Aortic smooth muscle cell (primary cell): ENCODE results near the gene SLIT2. TPM values are rescaled to one million over a fixed set of nuclear protein-coding genes. Genes with fewer than 3 reads are reported as not detected.

Source experiments
- total RNA-seq: library from RNA; depleted of rRNA; stranded (reverse); fragments of >200 nt; gene quantifications from 2 replicates; pipeline ENCODE4 v1.2.3, GENCODE V29; 2014

The SLIT2 gene, protein sequence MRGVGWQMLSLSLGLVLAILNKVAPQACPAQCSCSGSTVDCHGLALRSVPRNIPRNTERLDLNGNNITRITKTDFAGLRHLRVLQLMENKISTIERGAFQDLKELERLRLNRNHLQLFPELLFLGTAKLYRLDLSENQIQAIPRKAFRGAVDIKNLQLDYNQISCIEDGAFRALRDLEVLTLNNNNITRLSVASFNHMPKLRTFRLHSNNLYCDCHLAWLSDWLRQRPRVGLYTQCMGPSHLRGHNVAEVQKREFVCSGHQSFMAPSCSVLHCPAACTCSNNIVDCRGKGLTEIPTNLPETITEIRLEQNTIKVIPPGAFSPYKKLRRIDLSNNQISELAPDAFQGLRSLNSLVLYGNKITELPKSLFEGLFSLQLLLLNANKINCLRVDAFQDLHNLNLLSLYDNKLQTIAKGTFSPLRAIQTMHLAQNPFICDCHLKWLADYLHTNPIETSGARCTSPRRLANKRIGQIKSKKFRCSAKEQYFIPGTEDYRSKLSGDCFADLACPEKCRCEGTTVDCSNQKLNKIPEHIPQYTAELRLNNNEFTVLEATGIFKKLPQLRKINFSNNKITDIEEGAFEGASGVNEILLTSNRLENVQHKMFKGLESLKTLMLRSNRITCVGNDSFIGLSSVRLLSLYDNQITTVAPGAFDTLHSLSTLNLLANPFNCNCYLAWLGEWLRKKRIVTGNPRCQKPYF (N-terminal part only)
- total RNA-seq = 17.0 and 17.3 TPM in 2 replicates

DNA sequence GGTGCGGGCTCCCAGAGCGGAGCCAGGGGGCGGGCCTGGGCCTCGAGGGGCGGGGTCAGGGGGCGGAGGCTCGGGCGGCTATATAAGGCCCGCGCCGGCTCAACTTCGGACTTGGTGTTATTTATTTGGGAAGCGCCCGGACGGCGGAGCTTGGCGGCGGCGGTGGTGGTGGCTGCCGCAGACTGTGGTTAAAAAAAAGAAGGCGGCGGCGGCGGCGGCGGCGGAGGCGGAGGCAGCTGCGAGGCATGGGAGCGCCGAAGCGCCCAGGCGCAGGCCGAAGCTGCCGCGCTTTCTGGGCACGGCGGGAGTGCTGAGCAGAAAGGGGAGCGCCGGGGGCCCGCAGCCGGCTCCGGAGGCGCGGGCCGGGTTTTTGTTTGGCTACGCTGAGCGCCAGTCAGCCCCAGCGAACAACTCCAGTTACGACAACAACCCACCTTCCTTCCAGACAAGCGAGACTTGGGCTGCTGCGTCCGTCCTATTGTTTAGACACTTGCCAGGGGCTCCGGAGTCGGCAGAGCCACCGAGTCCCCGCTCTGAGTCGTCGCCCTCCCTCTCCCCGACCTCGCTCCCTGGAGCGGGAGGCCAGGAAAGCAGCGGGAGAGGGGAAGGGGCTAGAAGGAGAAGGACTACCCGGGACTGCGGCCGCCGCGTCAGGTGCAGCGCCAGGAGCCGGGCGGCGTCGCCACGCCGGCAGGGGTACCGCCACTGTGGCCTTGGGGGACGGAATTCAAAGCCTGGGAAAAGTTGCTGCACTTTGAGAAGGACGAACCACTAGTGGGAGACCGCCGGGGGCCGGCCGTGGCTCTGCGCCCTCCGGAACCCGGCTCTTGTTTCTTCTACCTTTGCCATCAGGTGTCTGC is at the start of gene SLIT2:
Gene SLIT2 (plus strand): TSS at position 110 of the 860 bp plus-strand sequence. CDS start 1,911 bp downstream, outside the sequence.

